Endometrial microvascular endothelial cells (primary cell): ENCODE data around the gene PCYOX1L. TPM values are rescaled to one million over a fixed set of nuclear protein-coding genes. Genes with fewer than 3 reads are reported as not detected.

Experiments
- in situ Hi-C: cut with HindIII; loops from 2 replicates; pipeline ENCODE4 v1.10.0; 2017; ENCODE audit warnings: low sequenced_read_pairs, low pct_unique_long_range_greater_than_20kb; ENCODE audit errors: inconsistent ontology term
- total RNA-seq: library from RNA; depleted of rRNA; stranded (reverse); fragments of >200 nt; gene quantifications from one replicate; pipeline ENCODE4 v1.2.3, GENCODE V29; 2015; ENCODE audit errors: inconsistent ontology term

PCYOX1L gene
- total RNA-seq, 1 donor from 2014 or later = 7.2 TPM

DNA sequence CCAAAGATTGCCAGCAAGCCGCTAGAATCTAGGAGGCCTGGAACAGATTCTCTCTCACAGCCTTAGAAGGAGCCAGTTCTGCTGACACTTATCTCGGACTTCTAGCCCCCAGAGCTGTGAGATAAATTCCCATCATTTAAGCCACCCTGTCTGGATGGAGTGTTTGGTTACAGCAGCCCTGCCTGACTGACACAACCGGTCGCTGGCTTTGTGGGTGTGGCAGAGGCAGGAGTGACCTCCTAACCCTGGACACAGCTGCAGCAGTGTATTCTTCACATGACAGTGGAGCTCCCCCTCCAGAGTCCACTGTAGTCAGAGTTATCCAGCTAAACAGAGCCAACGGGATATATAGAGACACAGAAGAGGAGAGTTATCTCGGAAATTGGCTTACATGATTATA is 42.5 kb downstream of the PCYOX1L start:
- in situ Hi-C loops = no loop called here

DNA sequence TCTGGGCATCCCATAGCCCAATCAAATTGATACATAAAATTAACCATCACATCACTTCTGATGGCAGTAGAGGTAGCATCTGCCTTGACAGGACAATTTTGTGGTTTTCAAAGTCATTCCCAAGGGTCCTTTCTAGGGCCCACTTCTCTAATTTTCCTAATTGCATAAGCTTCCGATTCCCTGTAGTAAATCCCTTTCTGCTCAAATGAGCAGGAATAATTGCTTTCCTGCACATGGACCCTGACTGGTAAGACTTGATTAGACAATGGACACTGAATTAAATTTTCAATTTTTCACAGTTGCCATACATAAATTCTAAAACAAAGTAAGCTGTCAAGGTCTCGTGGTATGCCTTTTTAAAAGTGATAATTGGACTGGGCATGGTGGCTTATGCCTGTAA is 43.2 kb downstream of the PCYOX1L start:
- in situ Hi-C loops = no loop called here

DNA sequence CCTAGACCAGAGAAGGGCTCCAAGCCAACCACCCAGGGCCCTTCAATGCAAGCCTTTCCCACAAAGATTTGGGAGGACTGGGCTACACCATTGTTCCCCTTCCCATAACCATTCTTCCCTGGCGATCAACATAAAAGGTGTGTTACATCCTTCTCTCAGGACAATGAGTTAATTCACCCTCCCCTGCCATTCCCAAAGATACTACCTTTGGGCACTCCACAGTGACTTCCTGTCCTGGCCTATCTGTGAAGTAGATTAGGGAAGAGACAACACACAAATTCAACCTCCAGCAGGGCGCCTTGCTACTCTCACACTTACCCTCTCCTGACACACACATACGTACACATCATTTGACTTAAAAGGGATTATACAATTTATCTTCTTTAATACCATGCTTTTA is 44.4 kb downstream of the PCYOX1L start:
- in situ Hi-C loops = no loop called here

DNA sequence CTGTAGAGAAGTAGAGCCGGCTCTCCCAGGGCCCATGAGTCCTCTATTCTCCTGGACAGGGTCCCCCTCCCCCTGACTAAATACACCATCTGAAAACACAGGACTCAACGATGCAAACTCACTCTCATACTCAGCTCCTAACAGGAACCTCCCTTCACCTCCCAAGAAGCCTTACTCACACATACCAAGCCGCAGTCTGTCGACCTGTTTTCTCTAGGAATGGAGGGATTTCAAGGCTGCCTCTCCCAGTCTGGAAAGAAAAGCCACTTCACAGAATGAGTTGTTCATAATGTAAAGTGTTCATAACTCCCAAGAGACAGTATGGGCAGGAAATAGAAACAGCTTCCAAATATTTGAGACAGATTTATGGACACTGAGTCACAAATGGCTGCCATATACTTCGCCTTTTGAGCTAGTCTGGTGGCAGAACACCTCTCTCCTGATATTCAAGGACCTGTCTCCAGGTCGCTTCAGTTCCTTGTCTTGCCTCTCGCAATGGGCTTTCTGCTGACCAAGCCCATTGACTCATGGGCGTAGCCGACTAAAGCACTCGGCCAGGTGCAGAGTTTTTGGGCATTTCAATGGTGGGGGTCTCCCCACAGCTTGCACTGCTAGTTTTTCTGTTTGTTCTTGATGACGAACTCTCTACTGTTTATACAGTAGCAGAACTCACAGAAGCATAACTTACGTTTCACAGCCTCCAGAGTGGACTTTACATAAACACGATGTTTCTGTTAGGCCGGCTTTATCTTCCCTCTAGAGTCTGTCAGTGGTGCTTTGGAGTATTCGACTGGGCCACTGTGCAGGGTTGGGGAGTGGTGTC is 46.3 kb downstream of the PCYOX1L start:
- in situ Hi-C loops = no loop called here

DNA sequence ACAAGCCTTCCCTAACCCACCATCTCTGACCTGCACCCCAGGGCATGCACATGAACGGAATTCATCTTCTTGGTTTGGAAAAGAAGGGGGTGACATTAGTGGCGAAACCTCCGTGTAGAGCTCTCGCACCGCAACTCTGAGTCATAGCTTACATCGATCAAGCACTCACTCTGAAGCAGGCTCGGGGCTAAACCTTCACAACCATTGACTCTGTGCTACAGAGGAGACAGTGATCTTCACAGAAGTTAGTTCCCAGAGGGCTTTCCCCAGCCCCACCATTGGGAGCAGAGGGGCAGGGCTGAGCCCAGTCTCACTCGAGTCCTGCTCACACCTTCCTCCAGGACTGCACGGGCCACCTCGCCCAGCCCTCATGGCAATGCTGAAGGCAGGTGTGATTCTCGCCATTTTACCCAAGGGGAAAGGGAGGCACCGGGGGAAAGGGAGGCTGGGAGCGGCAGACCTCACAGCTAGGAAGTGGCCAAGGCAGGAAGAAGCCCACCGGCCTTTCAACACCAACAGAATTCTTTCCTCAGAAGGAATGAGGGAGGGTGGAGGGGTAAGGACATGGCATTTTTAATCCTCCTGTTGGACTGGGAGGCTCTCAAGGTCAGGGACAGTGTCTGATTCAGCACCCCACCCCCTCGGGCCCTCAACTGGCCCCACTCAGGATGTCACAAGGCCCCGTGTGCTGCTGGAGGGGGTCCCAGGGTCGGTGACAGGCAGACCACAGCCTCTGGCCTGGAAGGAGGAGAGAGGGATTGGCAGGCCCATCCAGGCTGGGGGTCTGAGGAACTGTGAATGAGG is 47.1 kb downstream of the PCYOX1L start:
- in situ Hi-C loops = no loop called here

DNA sequence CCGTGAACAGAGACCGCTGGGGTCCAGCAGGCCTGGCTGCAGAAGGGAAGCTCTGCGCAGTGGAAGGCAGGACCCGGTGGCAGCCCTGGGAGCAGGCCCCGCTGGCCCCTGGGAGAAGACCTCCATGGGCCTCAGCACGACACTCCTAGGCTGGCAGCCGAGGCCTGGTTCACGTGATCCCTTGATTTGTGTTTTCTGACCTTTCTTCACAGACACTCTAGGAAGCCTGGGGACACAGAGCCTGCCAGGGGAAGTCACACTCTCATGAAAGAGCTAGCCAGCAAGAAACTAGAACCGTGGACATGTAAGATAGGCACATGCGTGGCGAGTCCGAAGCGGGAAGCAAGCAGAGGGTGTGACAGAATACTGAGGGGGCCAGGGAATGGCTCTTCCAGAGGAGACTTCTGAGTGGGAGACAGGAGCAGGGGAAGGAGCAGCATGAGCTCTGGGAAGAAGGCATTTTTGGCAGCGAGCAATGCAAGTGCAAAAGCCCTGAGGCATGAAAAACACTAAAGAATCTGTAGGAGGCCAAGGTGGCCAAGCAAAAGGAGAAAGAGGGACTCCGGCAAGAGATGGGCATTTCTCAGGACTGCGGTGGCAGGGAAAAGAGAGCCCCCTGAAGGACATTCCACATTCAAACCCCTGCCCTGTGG is 47.8 kb downstream of the PCYOX1L start:
- in situ Hi-C loops = no loop called here

DNA sequence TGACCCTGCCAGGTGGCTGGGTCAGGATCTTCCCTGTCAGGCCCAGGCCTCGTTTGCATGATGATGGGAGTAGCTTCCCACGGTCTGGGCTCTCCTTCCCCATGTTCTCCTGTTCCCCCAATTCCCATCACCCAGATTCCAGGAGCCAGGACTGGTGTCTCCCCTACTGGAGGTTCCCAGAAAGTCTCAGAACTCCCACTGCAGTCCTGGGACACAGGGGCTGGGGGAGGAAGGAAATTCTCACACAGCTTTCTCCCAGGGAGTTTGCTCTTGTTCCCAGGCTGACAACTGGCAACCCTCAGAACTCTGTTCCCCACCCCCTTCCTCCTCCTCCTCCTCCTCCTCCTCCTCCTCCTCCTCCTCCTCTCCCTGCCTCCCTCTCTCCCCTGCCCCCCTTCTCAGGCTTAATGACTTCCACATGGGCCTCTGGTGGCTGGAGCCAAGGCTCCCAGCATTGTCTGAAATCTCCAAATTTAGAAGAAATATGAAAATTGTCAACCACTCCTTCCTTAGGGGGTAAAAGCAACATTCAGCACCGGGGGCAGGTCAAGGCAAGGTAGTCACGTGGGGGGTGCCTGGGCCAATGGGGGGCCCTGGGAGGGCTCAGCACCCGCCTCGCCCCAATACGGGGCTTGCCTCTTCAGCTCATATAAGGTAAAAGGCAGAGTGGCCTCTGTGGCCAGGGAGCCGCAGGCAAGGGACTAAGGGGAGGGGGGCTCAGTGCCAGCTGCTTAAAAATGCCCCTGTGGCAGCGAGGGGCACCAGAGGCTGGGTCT is 48.5 kb downstream of the PCYOX1L start:
- in situ Hi-C loops = no loop called here

DNA sequence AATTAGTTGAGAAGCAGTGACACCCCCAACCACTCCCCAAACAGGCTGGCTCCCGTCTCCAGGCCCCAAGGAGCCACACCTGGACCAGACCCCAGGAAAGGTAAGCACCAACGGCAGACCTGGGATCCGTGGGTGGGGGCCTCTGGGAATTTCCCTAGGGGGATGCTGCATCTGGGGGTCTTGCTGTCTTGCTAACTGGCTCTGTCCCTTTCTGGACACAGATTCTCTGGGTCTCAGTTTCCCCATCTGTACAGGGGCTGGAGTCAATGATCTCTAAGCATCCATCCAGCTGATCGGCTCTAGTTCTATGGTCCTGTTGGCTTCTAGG is 49.1 kb downstream of the PCYOX1L start:
- in situ Hi-C loops = no loop called here

DNA sequence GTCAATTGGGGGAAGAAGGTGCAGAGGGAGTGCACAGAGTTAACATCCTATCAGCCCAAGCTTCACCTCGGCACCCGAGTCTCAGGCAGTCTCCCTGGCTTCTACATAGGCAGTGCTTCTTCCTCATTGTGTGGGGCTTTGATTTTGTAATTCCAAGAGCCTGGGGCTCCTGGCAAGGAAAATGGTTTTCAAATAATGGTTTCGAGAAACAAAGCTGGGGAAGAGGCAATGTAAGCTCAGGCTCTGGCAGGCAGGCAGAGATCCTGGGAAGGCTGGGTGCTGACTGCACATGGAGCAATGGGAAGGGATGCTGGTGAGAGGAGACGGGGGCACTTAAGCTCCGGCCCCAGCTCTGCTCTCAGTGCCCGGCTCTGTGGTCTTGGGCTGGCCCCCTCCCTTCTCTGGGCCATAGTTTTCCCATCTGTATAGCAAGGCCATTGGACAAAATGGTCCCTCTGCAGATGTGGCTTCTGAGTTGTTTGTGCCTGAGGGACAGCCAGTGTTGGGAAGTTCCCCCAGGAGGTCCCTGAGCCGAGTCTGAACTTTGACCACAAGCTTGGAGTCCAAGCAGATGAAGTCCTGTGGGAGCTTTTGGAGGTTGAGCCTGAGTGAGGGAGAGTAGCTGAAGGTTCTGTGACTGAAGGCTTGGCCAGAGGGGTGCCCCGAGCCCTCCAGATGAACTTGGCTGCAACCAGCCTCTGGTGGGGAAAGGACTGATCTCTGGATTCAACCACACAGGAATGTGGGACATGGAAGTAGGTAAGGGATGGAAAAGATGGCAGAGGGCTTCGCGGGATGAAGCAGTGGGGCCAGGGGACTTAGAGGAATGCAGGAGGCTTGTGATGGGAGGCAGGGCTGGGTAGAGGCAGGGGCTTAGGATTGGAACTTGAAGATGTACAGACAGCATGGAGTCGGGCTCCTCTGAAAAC is 49.7 kb downstream of the PCYOX1L start:
- in situ Hi-C loops = no loop called here

DNA sequence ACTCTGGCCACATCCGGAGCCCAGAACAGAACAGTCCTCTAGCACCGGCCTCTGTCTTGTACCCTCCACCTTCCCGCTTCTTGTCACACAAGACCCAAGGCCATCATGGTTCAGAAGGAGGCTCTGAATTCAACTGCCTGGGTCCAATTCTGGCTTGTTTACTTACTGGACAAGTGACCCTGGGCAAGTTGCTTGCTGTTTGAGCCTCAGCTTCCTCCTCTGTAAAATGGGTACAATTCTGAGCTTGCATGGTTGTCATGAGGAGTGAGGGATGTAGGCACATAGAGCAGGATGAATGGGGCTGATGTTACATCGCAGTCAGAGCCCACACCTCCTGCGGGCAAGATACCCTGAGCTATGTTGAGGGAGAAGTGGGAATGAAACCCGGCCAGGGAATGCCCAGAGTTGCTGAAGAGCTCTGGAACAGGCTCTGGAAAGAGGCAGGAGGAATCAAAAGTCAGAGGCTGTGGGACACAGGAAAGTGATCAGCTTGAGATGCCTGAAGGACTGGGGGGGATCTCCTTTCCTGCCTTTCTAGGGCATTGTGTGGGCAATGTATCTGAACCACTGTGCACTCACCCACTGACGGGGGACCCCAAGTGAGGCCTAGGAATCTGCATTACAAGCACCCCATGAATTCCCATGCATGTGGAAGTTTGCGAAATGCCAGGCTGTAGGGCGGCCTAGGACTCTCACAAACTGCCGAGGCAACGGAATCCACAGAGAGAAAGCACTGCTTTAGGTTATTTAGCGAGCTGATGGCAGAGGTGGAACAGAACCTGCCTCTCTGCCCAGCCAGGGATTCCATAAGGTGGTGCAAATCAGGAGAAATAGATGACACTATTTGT is 50.6 kb downstream of the PCYOX1L start:
- in situ Hi-C loops = no loop called here

DNA sequence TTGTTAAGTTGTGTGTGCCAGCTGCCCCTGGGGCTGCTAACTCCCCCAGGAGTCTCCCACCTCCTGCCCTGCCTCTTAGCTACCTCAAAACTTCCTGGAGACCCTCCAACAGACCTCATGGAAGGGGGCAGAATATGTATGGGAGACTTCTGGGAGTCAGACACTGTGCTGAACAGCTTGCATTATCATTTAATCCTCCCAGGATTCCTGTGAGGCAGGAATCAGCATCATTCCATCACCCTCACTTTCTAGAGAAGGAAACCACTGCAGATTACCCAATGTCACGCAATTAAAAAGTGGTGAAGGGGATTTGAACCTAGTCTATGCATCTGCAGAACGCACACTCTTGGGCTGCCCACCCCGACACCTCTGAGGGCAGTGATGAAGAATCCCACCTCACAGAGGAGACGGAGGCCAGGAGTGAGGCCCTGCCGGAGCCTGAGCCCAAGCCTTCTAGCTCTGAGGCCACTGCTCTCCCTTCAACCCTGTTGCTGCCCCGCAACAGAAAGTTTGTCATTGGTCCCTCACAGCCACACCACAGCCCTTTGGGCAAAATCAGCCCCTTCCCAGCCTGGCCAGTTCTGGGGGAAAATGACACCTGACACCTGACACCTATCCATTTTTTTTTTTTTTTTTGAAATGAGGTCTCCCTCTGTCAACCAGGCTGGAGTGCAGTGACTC is 51.6 kb downstream of the PCYOX1L start:
- in situ Hi-C loops = no loop called here

DNA sequence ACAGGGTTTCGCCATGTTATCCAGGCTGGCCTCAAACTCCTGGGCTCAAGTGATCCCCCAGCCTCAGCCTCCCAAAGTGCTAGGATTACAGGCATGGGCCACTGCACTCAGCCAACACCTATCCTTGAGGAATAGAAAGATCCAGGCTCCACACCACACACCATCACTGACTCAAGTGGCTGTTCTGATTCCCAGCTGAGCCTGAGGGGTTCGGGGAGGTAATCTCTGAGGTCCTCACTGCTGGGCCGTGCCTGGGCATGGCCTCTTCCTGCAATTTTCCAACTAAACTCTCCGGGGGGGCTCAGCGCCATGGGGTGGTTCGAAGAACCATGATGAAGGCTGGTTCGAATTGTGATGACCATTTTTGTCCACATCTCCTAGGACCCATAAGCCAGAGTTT is 52.2 kb downstream of the PCYOX1L start:
- in situ Hi-C loops = no loop called here

DNA sequence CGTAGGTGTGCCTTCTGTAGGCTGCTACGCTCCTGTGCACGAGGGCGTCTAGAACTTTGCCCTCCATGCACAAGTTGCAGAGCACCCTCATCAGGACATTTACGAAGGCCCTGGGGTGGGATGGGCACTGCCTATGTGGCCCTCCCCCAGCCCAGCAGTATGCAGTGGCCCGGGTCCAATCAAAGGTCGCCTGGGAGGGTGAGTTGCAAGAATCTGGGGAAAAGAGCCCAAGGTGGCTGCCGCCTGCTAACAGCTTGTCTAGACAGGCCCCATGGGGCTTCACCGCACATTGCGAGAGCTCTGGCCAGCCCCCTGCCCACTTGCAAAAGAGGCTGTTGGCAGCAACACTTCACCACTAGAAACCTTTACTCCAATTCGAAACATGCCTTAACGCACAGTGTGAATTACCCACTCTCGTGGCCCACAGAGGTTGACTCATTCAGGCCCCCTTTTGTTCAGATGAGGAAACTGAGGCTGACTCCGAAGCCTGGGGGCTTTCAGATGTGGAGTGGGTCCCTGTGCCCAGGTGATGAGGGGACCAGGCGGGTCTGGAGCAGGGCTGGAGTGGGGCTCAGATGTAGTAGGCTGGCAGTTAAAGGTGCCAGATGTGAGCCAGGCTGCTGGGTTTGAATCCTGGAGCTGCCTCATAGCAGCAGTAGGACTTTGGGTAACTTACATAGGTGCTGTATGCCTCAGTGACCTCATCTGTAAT is 53.0 kb downstream of the PCYOX1L start:
- in situ Hi-C loops = no loop called here

DNA sequence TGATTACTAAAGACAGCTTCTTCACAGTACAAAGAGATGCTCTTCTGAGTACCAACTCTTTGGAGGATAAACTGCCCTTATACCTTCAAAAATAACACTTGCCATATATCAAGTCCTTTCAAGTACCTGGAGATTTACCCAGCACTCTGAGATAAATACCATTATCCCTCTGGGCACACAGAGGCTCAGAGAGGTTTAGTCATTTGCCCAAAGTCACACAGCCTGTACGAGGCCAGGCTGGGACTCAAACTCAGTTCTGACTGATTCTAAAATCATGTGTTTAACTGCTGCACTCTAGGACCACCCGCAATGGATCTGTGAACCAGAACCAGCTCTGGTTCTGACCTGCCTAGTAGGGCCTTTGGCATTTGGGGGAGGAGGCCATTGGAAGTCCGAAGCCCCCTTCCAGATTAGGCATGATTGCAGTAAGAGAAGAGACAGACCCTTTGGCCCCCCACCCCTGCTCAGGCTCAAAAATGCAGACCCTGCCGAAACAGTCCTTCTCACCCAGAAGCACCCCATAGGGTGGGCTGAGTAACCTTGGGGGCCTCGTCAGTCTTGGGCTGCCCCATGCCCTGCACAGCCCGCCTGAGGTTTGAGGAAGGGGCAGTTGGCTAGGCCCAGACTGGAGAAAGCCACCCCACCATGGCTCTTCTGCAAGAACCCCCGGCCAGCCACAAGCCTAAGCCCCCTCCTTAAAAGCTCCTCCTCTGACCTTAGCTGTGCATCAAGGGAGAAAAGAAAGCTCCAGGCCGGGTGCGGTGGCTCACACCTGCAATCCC is 54.1 kb downstream of the PCYOX1L start:
- in situ Hi-C loops = no loop called here

DNA sequence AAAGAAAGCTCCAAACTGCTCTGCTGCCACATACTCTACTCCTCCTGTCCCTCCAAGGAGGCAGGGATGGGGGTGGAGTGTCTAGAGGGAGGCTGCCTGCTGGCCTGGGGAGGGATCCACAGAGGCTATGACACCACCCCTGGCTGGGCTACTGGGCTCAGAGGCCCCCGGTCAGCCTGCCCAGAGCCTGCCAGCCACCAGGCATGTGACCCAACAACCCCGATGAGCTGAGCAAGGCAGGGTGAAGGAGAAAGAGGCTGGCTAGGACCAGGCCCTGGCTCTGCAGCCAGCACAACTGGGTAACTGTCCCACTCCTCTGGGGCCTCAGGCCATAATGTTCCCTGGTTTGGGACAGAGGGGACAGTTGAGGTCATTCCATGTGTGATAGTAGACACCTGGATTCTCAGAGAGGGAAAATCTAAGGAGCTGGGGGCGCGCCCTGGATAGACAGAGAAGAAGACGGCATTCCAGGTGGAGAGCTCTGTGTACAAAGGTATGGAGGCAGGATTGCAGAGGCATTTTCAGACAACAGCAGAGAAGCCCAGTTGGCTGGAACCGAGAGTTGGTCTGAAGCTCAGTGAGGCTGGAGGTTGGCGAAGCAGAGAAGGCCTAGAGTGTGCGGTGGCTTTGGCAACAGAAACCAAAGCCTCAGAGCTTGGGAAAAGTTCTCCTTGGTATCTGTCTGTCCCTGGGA is 55.1 kb downstream of the PCYOX1L start:
- in situ Hi-C loops = no loop called here
